ENCODE results near the gene RNF10. TPM values are rescaled to one million over a fixed set of nuclear protein-coding genes. Genes with fewer than 3 reads are reported as not detected.
"Not testable (repeated sequence)": the region's sequence is repeated elsewhere in the genome, so short reads cannot be mapped to it uniquely, and the experiment has no call there.

Gene RNF10
- total RNA-seq, 4 donors from 2014 or later, result 220 to 375 (median 305) TPM

DNA sequence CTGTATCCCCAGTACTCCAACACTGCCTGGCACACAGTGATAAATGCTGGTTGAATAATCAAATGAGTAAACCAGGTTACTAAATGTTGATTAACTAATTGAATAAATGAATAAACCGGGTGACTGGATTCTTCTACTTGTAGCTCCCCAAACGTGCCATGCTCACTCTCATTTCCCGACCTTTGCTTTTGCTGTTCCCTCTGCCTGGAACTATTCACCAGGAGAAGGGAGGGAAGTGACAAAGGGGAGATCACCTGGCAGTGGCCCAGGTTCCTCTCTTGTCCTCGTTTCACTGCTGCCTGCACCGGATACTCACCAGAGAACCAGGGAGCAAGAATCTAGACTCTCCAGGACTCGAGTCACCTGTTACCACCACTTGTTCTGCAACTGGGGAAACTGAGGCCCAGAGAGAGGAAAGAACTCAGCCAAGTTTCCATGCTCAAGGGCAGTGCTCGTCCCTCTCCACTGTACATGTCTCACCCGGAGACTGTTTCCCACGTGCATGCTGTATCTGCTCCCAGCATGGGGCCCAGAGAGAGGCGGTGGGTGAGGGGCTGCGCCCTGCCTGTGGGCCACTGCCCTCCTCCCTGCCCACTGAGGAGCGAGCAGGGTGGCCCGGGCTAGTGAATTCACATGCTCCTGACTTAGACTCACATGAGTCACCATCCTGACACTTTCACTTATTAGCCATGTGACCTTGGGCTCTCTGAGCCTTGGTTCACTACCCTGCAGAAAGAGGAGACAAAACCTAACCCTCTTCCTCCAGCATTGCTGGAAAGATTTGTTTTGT lies 64.7 kb downstream of the RNF10 start:
- H3K27me3 ChIP-seq, result no peaks in the 10 kb centered on the region
- no peaks in the 10 kb centered on the region for H3K36me3 ChIP-seq
- peak in 2 of 3 donors; percentile 60 to 73 for DNase-seq
- peaks cover 0 to 10% (median 0%) of the 10 kb centered on the region in 4 donors for H3K4me1 ChIP-seq
- TF ChIP-seq POLR2A (IDR thresholded peaks at IDR 0.05), result no peak
- TF ChIP-seq, protein P1, sequence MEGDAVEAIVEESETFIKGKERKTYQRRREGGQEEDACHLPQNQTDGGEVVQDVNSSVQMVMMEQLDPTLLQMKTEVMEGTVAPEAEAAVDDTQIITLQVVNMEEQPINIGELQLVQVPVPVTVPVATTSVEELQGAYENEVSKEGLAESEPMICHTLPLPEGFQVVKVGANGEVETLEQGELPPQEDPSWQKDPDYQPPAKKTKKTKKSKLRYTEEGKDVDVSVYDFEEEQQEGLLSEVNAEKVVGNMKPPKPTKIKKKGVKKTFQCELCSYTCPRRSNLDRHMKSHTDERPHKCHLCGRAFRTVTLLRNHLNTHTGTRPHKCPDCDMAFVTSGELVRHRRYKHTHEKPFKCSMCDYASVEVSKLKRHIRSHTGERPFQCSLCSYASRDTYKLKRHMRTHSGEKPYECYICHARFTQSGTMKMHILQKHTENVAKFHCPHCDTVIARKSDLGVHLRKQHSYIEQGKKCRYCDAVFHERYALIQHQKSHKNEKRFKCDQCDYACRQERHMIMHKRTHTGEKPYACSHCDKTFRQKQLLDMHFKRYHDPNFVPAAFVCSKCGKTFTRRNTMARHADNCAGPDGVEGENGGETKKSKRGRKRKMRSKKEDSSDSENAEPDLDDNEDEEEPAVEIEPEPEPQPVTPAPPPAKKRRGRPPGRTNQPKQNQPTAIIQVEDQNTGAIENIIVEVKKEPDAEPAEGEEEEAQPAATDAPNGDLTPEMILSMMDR (IDR thresholded peaks at IDR 0.05), result no peak
- peak overlapping the region in 2 of 4 donors; percentile 39 to 70 for H3K27ac ChIP-seq
- no peak overlapping the region for H3K4me3 ChIP-seq
- H3K9me3 ChIP-seq, result no peaks in the 10 kb centered on the region

DNA sequence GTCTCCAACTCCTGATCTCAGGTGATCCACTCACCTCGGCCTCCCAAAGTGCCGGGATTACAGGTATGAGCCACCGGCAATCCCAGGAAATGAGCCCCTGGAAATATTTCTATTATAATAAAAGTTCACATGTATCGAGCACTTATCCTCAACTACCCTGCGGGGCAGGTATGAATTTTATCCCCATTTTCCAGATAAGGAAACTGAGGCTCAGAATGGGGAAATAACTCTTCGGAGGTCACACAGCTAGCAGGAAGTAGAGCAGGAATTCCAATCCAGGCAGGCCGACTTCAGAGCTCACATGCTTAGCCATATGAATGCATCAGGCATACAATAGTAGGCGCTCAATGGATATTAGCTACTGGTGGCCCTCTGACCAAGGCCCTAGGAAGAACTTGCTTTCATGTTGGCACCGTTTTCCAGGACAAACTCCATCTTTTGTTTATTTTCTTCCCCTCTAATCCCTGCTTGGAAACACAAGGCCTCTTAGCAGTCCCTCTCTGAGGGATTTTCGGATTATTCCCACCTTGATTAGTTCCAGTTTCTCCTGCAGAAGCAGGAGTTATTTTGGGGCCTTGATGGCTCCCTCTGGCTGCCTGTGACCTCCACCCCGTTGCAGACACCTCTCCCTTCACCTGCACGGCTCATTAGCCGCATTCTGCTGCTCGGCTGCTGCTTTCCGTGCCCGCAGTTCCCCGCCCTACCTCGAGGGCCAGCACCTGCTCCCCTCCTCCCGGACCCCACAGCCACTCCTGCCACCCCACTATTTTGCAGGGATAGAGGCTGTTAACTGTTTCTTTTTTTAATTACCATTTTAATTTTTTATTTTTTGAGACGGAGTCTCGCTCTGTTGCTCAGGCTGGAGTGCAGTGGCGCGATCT lies 65.8 kb downstream of the RNF10 start:
- peak overlapping the region in 1 of 4 donors; percentile 70 for H3K27ac ChIP-seq
- peaks cover 0 to 10% (median 0%) of the 10 kb centered on the region in 4 donors for H3K4me1 ChIP-seq
- H3K36me3 ChIP-seq, result no peaks in the 10 kb centered on the region
- DNase-seq, result no peak
- no peak for TF ChIP-seq POLR2A (IDR thresholded peaks at IDR 0.05)
- TF ChIP-seq, protein P1 (IDR thresholded peaks at IDR 0.05), result no peak
- no peaks in the 10 kb centered on the region for H3K27me3 ChIP-seq
- no peak overlapping the region for H3K4me3 ChIP-seq
- H3K9me3 ChIP-seq, result no peaks in the 10 kb centered on the region

DNA sequence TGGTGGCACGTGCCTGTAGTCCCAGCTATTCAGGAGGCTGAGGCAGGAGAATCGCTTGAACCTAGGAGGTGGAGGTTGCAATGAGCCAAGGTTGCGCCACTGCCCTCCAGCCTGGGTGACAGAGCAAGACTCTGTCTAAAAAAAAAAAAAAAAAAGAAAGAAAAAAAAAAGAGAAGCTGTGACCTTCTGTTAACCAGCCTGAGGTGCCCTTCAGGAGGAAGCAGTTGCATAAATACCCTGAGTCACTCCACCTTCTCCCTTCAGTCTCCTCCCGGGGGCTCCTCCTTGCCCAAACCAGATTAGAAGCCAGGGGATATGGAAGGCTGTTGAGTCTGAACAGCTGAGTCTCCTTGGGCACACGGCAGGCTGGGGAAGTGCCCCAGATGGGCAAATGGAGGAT lies 68.3 kb downstream of the RNF10 start:
- not testable (repeated sequence) for H3K27ac ChIP-seq, DNase-seq, H3K4me3 ChIP-seq, H3K27me3 ChIP-seq, H3K36me3 ChIP-seq, H3K9me3 ChIP-seq
- H3K4me1 ChIP-seq, result peaks cover 0 to 10% (median 0%) of the 10 kb centered on the region in 4 donors

DNA sequence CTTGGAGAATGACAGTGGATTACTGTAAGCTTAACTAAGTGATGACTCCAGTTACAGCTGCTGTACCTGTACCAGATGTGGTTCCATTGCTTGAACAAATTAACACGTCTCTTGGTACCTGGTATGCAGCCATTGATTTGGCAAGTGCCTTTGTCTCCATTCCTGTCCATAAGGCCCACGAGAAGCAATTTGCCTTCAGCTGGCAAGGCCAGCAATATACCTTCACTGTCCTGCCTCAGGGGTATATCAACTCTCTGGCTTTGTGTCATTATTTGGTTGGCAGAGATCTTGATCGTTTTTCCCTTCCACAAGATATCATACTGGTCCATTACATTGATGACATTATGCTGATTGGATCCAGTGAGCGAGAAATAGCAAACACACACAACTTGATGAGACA lies 76.4 kb downstream of the RNF10 start:
- DNase-seq, result no peak
- TF ChIP-seq, protein P1 (IDR thresholded peaks at IDR 0.05), result no peak
- no peak for TF ChIP-seq POLR2A (IDR thresholded peaks at IDR 0.05)
- Histone ChIP-seq H3K4me3 (no peak overlapping the region), H3K27me3 (no peaks in the 10 kb centered on the region), H3K4me1 (no peaks in the 10 kb centered on the region), H3K36me3 (no peaks in the 10 kb centered on the region), H3K27ac (no peak overlapping the region), H3K9me3 (no peaks in the 10 kb centered on the region)

DNA sequence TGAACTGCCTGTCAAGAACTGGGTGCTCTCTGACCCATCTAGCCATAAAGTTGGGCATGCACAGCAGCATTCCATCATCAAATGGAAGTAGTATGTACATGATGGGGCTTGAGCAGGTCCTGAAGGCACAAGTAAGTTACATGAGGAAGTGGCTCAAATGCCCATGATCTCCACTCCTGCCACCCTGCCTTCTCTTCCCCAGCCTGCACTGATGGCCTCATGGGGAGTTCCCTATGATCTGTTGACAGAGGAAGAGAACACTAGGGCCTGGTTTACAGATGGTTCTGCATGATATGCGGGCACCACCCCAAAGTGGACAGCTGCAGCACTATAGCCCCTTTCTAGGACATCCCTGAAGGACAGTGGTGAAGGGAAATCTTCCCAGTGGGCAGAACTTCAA lies 77.4 kb downstream of the RNF10 start:
- H3K9me3 ChIP-seq, H3K4me1 ChIP-seq, DNase-seq, H3K36me3 ChIP-seq, H3K27ac ChIP-seq, H3K27me3 ChIP-seq, H3K4me3 ChIP-seq: not testable (repeated sequence)

DNA sequence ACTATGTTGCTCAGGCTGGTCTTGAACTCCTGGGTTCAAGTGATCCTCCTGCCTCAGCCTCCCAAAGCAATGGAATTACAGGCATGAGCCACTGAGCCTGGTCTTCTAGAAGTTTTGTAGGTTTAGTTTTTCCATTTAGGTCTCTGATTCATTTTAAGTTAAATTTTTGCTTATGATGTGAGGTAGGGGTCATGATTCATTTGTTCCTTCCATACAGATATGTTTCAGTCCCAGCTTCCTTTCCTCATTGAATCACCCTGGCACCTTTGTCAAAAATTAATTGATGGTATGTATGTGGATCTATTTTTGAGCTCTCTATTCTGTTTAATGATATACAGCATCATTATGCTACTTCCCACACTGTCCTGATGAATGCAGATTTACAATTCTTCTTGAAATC lies 80.7 kb downstream of the RNF10 start:
- no peaks in the 10 kb centered on the region for H3K27me3 ChIP-seq
- H3K9me3 ChIP-seq, result no peaks in the 10 kb centered on the region
- TF ChIP-seq, protein P1 (IDR thresholded peaks at IDR 0.05), result no peak
- no peak for TF ChIP-seq POLR2A (IDR thresholded peaks at IDR 0.05)
- no peaks in the 10 kb centered on the region for H3K36me3 ChIP-seq
- no peak overlapping the region for H3K27ac ChIP-seq
- no peak for DNase-seq
- H3K4me3 ChIP-seq, result no peak overlapping the region
- H3K4me1 ChIP-seq, result peaks cover 0 to 2% (median 0%) of the 10 kb centered on the region in 4 donors

DNA sequence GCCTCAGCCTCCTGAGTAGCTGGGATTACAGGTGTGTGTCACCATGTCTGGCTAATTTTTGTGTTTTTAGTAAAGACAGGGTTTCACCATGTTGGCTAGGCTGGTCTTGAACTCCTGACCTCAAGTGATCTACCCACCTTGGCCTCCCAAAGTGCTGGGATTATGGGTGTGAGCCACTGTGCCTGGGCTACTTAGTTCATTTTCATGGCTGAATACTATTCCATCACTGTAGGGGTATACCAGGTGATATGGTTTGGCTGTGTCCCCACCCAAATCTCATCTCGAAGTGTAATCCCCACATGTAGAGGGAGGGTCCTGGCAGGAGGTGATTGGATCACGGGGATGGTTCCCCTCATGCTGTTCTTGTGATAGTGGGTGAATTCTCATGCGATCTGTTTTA lies 83.0 kb downstream of the RNF10 start:
- H3K4me3 ChIP-seq, H3K27ac ChIP-seq, H3K9me3 ChIP-seq, H3K4me1 ChIP-seq, H3K36me3 ChIP-seq, H3K27me3 ChIP-seq, DNase-seq: not testable (repeated sequence)

DNA sequence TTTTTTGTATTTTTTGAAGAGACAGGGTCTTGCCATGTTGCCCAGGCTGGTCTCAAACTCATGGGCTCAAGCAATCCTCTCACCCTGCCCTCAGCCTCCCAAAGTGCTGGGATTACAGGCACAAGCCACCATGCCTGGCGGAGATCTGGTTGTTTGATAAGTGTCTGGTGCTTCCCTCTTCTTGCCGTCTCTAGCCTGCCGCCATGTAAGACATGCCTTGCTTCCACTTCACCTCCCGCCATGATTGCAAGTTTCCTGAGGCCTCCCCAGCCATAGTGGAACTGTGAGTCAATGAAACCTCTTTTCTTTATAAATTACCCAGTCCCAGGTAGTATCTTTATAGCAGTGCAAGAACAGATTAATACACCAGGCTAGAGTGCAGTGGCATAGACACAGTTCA lies 83.6 kb downstream of the RNF10 start:
- H3K27me3 ChIP-seq, H3K9me3 ChIP-seq, H3K36me3 ChIP-seq, H3K4me3 ChIP-seq, DNase-seq, H3K4me1 ChIP-seq, H3K27ac ChIP-seq: not testable (repeated sequence)

Measured in Peyer's patch (tissue), 4 donors.